Skeletal muscle cell (primary cell): ENCODE measurements around the gene WRAP73.
"Not testable (repeated sequence)": the region's sequence is repeated elsewhere in the genome, so short reads cannot be mapped to it uniquely, and the experiment has no call there.

ENCODE experiments used
- DNase-seq: peaks from one replicate; pipeline ENCODE4 v3.0.0-alpha.2; 2010; ENCODE audit warnings: low read depth
- H3K4me3 ChIP-seq: 2 replicates; pipeline ENCODE4 v1.5.1; 2011; ENCODE audit warnings: low read depth, mild to moderate bottlenecking, control low read depth, low read length, moderate library complexity

The WRAP73 gene

GRCh38 chr1:3634059-3634800 is 15.7 kb downstream of the WRAP73 start:
- no peak overlapping the region for H3K4me3 ChIP-seq
- DNase-seq = no peak

- DNase-seq = no peak
- H3K4me3 ChIP-seq = no peak overlapping the region
These were observed 16.4 kb downstream of the WRAP73 start for GRCh38 chr1:3633344-3634058.

- no peak overlapping the region for H3K4me3 ChIP-seq
- no peak for DNase-seq
These were observed 17.1 kb downstream of the WRAP73 start for GRCh38 chr1:3632716-3633343.

- no peak for DNase-seq
- no peak overlapping the region for H3K4me3 ChIP-seq
These were observed 17.6 kb downstream of the WRAP73 start for GRCh38 chr1:3632298-3632697.

- no peak for DNase-seq
- H3K4me3 ChIP-seq = no peak overlapping the region
These were observed 18.3 kb downstream of the WRAP73 start for GRCh38 chr1:3631320-3632260.

GRCh38 chr1:3630914-3631313 is 19.0 kb downstream of the WRAP73 start:
- DNase-seq = no peak
- no peak overlapping the region for H3K4me3 ChIP-seq

- DNase-seq = no peak
- H3K4me3 ChIP-seq = no peak overlapping the region
These were observed 19.7 kb downstream of the WRAP73 start for GRCh38 chr1:3630161-3630611.

- H3K4me3 ChIP-seq = no peak overlapping the region
These were observed 20.2 kb downstream of the WRAP73 start for GRCh38 chr1:3629561-3630160.

GRCh38 chr1:3628445-3628844 is 21.5 kb downstream of the WRAP73 start:
- H3K4me3 ChIP-seq = no peak overlapping the region
- no peak for DNase-seq

More at GRCh38 chr1:3629561-3630160, 20.2 kb downstream of the WRAP73 start:
- DNase-seq = no peak

- no peak overlapping the region for H3K4me3 ChIP-seq
- DNase-seq = no peak
These were observed 22.2 kb downstream of the WRAP73 start for GRCh38 chr1:3627515-3628253.

GRCh38 chr1:3626025-3626424 is 23.9 kb downstream of the WRAP73 start:
- peak overlapping the region; percentile 92 for H3K4me3 ChIP-seq
- no peak for DNase-seq

- peak overlapping the region; percentile 92 for H3K4me3 ChIP-seq
- DNase-seq = no peak
These were observed 24.6 kb downstream of the WRAP73 start for GRCh38 chr1:3625151-3625907.

GRCh38 chr1:3624200-3625136 is 25.4 kb downstream of the WRAP73 start, which contains the start of gene TPRG1L:
Gene TPRG1L, plus strand, starts transcription at chr1:3625015. Its CDS starts 58 bp downstream, at chr1:3625073.
- DNase-seq = peak; percentile 72
- peak within 1 kb of the TSS; percentile 92 for H3K4me3 ChIP-seq

- peak overlapping the region; percentile 92 for H3K4me3 ChIP-seq
- DNase-seq = no peak
These were observed 26.3 kb downstream of the WRAP73 start for GRCh38 chr1:3623441-3624199.

GRCh38 chr1:3622102-3622501 is 27.8 kb downstream of the WRAP73 start:
- DNase-seq, H3K4me3 ChIP-seq: not testable (repeated sequence)

GRCh38 chr1:3621151-3621671 is 28.7 kb downstream of the WRAP73 start:
- DNase-seq, H3K4me3 ChIP-seq: not testable (repeated sequence)
